Nephron progenitor cell (in vitro differentiated cells): Measurements from ENCODE around the gene SLCO2A1.

ENCODE experiments used
- DNase-seq: peaks from one replicate; pipeline ENCODE4 v3.0.0; 2021
- H3K27ac Mint-ChIP-seq: 2 replicates; pipeline ENCODE4 v1.8.0; 2021; ENCODE audit warnings: mild to moderate bottlenecking, moderate library complexity, mixed read lengths
- H3K27me3 Mint-ChIP-seq: 2 replicates; pipeline ENCODE4 v1.8.0; 2021; ENCODE audit warnings: mild to moderate bottlenecking, low read depth, mixed read lengths; ENCODE audit not compliant: poor library complexity
- H3K36me3 Mint-ChIP-seq: 2 replicates; pipeline ENCODE4 v1.8.0; 2021; ENCODE audit warnings: low read depth, mixed read lengths
- H3K4me1 Mint-ChIP-seq: 2 replicates; pipeline ENCODE4 v1.8.0; 2021; ENCODE audit warnings: mixed read lengths
- H3K4me3 Mint-ChIP-seq: 2 replicates; pipeline ENCODE4 v1.8.0; 2021; ENCODE audit warnings: mild to moderate bottlenecking, moderate library complexity, mixed read lengths
- H3K9me3 Mint-ChIP-seq: 2 replicates; pipeline ENCODE4 v1.8.0; 2021; ENCODE audit warnings: mild to moderate bottlenecking, moderate library complexity, mixed read lengths
- TF ChIP-seq, protein P1 (sequence below): fragments of 200-600 bp; sonication (generic); IDR thresholded peaks from 2 replicates; pipeline ENCODE4 v1.5.0; 2021; ENCODE audit warnings: antibody characterized with exemption

SLCO2A1 gene

GRCh38 chr3:134065252-134066157, 35.8 kb upstream of the SLCO2A1 start:
- DNase-seq: no peak
- Mint-ChIP-seq H3K4me1 (peaks cover 60% of the 10 kb centered on the region), H3K9me3 (peaks cover 8% of the 10 kb centered on the region), H3K36me3 (peaks cover 5% of the 10 kb centered on the region), H3K27ac (no peak overlapping the region), H3K27me3 (peaks cover 23% of the 10 kb centered on the region), H3K4me3 (no peak overlapping the region)
- TF ChIP-seq, protein P1, sequence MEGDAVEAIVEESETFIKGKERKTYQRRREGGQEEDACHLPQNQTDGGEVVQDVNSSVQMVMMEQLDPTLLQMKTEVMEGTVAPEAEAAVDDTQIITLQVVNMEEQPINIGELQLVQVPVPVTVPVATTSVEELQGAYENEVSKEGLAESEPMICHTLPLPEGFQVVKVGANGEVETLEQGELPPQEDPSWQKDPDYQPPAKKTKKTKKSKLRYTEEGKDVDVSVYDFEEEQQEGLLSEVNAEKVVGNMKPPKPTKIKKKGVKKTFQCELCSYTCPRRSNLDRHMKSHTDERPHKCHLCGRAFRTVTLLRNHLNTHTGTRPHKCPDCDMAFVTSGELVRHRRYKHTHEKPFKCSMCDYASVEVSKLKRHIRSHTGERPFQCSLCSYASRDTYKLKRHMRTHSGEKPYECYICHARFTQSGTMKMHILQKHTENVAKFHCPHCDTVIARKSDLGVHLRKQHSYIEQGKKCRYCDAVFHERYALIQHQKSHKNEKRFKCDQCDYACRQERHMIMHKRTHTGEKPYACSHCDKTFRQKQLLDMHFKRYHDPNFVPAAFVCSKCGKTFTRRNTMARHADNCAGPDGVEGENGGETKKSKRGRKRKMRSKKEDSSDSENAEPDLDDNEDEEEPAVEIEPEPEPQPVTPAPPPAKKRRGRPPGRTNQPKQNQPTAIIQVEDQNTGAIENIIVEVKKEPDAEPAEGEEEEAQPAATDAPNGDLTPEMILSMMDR: no peak

GRCh38 chr3:134064081-134064480, 34.4 kb upstream of the SLCO2A1 start:
- Mint-ChIP-seq H3K4me3 (no peak overlapping the region), H3K9me3 (peaks cover under 1% of the 10 kb centered on the region), H3K27me3 (peaks cover 23% of the 10 kb centered on the region), H3K27ac (no peak overlapping the region), H3K4me1 (peaks cover 68% of the 10 kb centered on the region), H3K36me3 (no peaks in the 10 kb centered on the region)
- DNase-seq: no peak
- TF ChIP-seq, protein P1: no peak

- peaks cover 22% of the 10 kb centered on the region for H3K27me3 Mint-ChIP-seq
- TF ChIP-seq, protein P1: no peak
- DNase-seq: no peak
- H3K36me3 Mint-ChIP-seq: no peaks in the 10 kb centered on the region
- no peak overlapping the region for H3K4me3 Mint-ChIP-seq
- H3K4me1 Mint-ChIP-seq: peaks cover 82% of the 10 kb centered on the region
- H3K27ac Mint-ChIP-seq: peak overlapping the region; percentile 85
- no peaks in the 10 kb centered on the region for H3K9me3 Mint-ChIP-seq
These were observed 31.7 kb upstream of the SLCO2A1 start for GRCh38 chr3:134061401-134061800.

DNA sequence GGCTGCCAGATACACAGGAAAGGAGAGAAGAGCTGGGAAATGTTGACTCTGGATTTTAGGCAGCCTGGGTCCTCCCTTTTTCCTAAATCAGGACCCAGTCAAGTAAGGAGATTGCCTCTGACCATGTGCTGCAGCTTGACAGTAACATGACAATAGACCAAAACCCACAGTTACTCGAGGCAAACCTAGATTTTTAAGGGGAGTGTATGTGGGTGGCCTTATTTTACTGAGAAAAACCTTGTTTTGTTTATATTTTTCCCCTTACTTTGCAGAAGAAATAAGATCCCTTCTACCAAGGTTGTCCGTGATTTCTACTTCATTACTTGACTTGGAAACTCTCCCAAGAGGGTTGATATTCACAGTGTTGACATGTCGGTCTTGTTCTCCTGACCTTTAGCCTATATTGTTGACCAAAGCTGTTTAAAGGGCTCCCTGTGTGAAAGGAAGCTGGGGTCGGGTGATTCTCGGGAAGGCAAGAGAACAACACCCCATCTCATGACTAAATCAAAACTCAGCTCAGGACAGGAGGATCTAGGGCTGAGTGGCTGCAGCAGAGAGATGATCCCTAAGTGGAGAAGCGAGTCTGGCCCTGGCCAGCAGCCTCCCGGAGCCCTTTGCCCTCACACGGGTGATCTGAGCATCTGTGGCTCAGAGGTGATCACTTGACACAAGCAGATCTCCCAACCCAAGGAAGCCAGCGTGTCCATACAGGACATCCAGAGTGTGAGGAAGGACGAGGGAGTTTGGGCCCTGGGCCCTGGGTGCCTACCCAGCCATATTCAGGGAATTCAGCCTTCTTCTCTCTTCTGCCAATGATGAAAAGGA, 31.0 kb upstream of the SLCO2A1 start:
- H3K36me3 Mint-ChIP-seq: no peaks in the 10 kb centered on the region
- peak overlapping the region; percentile 85 for H3K27ac Mint-ChIP-seq
- no peaks in the 10 kb centered on the region for H3K9me3 Mint-ChIP-seq
- H3K4me3 Mint-ChIP-seq: peak overlapping the region; percentile 32
- peaks cover 84% of the 10 kb centered on the region for H3K4me1 Mint-ChIP-seq
- peaks cover 22% of the 10 kb centered on the region for H3K27me3 Mint-ChIP-seq
- no peak for DNase-seq
- TF ChIP-seq, protein P1: no peak

DNA sequence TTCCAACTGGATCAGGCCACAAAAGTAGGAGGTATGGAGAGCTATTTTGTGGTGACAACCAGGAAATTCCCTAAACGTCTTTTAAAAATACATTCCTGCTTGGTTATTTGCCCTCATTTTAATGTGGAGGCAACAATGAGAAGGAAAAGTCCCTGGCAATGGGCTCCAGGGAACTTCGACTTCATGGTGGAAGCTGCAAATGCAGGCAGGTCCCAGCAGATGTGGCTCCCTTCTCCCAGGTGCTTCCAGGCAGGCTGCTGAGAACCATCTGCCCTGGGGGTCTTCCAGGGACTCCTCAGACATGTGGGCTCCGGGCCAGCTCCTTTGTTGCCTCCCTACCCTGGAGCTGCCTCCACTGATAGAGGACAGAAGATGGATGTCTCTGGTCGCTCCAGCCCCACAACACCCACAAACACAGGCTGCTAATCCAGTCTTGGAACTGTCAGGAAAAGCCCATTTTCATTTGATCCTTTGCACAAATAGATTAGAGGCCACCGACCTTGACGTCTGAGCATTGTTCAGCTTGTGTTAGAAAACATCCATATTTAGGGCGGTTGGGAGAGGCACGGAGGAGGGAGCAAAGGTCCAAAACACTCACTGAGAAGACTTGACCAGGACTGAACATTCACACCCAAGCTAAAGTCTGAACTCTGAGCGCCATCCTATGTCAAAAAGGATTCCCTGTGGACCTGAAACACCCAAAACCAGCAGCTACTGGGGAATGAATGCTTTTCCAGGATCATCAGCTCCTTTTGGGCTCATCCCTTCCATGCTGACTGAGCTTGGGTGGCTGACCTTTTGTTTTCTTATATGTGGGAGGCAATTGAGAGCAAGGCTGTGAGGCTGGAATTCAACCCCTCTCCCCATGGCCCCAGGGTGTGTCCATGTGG, 30.2 kb upstream of the SLCO2A1 start:
- peak overlapping the region; percentile 32 for H3K4me3 Mint-ChIP-seq
- H3K36me3 Mint-ChIP-seq: no peaks in the 10 kb centered on the region
- H3K9me3 Mint-ChIP-seq: no peaks in the 10 kb centered on the region
- peaks cover 92% of the 10 kb centered on the region for H3K4me1 Mint-ChIP-seq
- peak overlapping the region; percentile 83 for H3K27ac Mint-ChIP-seq
- no peak for DNase-seq
- TF ChIP-seq, protein P1: no peak
- H3K27me3 Mint-ChIP-seq: peaks cover 22% of the 10 kb centered on the region
